GM18511 (cell line): ENCODE results near the gene CAPZB.
"Not testable (repeated sequence)": the region's sequence is repeated elsewhere in the genome, so short reads cannot be mapped to it uniquely, and the experiment has no call there.

Experiments used
- ATAC-seq: cut with Tn5 transposase; IDR thresholded peaks from one replicate; pipeline ENCODE4 v1.9.1; 2021; ENCODE audit warnings: mild to moderate bottlenecking, moderate library complexity; ENCODE audit not compliant: unreplicated experiment

CAPZB gene

DNA sequence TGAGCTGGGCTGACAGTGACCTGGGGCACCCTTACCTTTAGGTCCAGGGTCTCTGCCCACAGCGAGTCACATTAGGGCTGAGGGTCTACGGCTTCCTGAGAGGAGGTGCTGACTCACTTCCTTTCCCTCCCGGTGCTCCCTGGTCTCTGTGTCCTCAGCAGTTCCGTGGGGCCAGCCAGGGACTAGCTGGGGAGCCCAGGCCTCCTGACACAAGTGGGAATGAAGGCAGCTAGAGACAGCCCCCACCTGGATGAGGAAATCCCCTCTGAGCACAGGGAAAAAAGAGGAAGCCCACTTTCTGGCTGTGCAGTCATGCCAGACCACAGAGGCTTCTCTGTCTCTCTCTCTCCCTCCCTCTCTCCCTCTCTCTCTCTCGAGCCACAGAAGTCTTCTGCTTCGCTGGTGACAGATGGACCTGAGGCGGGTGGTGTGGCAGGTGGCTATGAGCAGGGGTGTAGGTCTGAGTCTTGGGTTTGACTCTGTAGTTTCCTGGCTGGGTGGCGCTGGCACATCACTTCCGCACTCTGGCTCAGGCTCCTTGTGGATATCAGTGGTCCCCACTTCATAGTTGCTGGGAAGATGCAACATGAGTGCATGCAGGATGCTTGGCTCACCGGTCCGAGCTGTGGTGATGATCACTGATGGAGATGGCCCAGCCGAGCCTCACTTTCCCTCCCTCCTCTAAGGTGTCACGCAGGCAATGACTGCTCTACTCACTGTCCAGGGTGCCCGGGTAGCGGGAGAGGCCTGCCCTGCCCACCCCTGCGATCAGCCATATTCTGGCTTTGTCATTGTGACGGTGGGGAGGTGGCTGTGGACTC, 169.8 kb downstream of the CAPZB start:
- ATAC-seq = peak; percentile 29

DNA sequence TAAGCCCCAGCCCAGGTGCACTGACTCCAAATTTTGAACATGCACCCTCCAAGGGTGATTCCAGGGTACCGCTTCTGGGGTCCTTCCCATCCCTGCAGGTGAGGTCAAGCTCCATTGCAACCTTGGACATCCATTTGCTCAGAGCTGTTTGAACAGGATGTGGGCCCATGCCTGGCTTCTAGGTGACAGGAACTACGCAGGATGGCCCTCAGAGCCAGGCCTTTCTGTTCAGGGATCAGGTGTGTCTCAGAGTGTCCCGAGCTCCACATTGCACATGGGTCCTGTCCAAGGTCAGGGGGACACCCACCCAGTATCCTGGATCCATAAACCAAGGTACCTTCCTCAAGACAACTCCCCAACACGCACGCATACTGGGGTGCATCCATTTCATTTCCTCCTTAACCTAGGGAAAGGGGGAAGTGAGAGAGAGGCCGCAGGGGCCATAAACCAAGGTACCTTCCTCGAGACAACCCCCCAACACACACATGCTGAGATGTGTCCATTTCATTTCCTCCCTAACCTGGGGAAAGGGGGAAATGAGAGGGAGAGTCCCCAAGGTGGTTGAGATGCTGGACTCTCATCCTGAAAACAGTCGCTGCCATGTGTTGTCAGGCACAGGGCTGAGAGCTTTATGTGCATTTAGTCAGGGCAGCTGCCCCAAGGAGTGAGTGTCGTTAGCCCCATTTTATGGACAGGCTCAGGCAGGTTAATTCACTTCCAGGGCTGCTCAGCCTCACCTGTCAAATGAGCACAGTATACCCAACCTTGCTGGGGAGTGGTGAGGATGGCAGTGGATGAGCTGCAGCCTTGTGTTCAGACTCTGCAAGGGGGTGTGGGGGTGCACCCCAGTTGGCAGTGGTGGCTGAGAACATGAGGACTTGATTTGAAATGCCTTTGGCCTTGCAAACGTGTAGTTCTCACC, 171.1 kb downstream of the CAPZB start:
- ATAC-seq = no peak

- ATAC-seq = no peak
Measured at GRCh38 chr1:19313636-19313959, 171.7 kb downstream of the CAPZB start.

GRCh38 chr1:19312782-19313635, 172.3 kb downstream of the CAPZB start:
- peak; percentile 22 for ATAC-seq

- peak; percentile 77 for ATAC-seq
Measured at GRCh38 chr1:19311931-19312781, 173.2 kb downstream of the CAPZB start, which contains the start of the genes AKR7A2 and SLC66A1. TSS of gene AKR7A2 (minus strand) at chr1:19312144. CDS start at chr1:19312124, 20 bp downstream. TSS of gene SLC66A1 (plus strand) at chr1:19312326. CDS start at chr1:19317678, 5,352 bp downstream.

- peak; percentile 11 for ATAC-seq
Measured at GRCh38 chr1:19311503-19311930, 173.8 kb downstream of the CAPZB start.

DNA sequence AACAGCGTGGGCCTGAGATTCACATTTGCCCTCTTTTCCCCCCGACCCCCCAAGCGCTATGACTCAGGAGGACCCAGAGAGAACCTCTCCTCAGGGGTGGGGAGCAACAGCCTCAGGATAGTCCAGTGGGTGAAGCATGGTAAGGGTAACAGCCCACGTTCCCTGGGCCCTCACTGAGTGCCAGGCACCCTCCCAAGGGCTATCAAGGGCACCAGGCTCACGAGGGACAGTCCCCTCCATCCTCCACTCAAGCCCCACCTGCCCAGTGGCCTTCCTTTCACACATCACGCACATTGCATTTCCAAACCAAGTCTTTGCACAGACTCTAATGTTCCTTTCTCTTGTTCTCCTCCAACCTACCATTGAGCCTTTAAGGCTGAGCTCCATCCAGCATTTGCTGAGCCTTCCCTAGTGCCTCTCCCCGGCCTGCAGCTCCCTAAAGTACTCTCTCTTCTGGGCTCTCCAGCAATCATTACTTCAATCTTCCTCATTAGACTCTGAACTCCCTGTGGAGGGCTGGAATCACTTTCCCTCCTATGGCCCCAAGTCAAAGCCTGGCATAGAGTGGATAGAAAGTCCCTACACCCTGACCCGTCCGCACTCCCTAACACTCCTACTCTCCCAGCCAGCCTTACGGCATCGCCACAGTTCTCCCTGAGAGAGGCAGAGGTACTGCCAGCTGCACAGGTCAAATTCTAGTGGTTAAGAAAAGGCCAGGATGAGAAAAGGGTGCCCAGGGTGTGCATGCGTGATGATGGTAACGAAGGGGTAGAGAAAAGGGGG, 174.4 kb downstream of the CAPZB start:
- ATAC-seq = no peak

GRCh38 chr1:19310061-19310460, 175.3 kb downstream of the CAPZB start:
- no peak for ATAC-seq

GRCh38 chr1:19309123-19309813, 176.1 kb downstream of the CAPZB start:
- ATAC-seq = no peak

GRCh38 chr1:19308509-19308907, 176.8 kb downstream of the CAPZB start:
- no peak for ATAC-seq

GRCh38 chr1:19307794-19308508, 177.4 kb downstream of the CAPZB start:
- ATAC-seq = no peak

DNA sequence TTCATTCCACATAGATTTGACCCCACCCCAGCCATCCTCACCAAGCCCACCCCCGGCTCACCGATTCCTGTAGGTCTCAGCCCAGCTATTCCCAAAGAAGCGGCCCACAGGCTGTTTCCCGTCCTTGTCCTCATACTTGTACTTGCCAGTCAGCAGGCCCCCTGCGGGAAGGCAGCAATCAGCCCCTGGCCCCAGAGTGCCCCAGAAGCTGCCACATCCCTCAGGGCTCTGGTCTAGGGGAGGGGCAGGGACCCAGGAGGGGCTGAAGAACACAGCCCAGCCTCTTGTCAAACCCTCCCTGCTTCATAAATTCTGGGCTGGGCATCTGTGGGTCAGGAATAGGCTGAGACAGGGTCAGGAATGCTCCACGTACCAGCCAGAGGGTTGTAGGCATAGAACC, 178.4 kb downstream of the CAPZB start:
- no peak for ATAC-seq

GRCh38 chr1:19305880-19306279, 179.5 kb downstream of the CAPZB start:
- ATAC-seq = no peak

GRCh38 chr1:19304081-19304480, 181.3 kb downstream of the CAPZB start:
- not testable (repeated sequence) for ATAC-seq

DNA sequence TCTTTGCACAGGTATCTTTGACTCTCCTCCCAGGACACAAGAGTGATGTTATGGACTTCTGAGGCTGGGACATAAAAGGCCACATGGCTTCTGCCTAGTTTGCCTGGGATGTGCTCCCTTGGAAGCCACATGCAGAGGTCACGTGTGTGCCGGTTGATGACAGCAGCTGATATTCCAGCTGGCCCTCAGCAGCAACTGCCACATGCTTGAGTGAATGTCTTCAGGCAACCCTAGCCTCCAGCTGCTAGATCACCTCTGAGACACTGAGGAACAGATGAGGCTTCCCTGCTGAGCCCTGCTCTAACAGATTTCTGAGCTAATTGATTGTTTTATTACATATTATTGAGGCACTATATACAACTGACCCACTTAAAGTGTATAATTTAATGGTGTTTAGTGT, 185.1 kb downstream of the CAPZB start:
- ATAC-seq = no peak

DNA sequence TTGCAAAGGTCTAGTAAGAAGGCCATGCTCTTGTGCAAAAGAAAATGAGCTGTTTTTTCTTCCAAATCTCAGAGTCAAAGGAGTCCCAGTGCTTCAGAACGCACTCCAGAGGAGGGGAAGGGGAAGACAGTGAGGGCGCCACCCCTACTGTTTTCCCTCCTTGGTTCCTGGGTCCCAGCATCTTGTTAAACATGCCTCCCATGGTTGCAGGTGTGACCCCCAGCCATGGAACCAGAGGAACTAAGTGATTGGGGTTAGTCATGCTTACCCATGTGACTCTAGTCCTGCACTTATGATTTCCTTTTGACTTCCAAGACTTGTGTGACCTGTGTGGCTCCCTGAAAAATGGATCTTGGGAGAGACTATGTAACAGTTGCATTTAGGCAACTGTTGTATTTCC, 190.7 kb downstream of the CAPZB start:
- ATAC-seq = no peak

GRCh38 chr1:19289244-19289643, 196.1 kb downstream of the CAPZB start:
- ATAC-seq = no peak
